Measurements from ENCODE around the gene ZNF219. TPM values are rescaled to one million over a fixed set of nuclear protein-coding genes. Genes with fewer than 3 reads are reported as not detected.

The ZNF219 gene
- total RNA-seq, 1 donor: 5.9 TPM

DNA sequence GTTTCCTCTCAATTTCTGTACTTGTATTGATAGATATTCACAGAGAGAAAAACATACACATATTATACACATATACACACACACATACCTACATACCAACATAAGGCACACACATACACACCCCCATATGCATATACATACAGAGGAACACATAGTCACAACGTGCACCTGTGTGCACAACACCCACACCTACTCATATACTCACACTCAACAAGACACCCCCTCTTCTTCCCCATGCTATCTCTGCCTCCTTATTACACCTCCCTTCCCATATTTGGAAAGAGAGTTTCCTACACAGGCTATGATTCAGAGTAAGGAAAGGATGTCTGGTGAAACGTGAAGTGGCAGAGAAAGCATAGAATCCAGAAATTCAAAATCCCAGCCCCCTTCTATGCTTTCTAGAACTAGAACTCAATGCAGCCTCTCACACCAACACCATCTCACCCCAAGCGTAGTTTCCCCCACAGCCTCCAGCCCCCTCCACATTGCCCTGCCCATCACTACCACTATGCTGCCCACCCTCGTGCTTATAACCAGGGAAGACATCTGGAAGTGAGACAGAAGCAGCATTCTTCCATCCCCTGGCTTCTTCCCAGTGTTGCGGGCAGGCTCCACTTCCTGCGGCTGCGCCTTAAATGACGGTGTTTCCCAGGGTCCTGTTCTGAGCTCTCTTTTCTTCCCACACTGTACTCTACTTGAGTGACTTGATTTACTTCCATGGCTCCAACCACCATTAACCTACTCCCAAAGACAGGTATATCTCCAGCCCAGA, 38.4 kb downstream of the ZNF219 start:
- no peak for TF ChIP-seq CTCF (IDR thresholded peaks at IDR 0.05; ENCODE audit: insufficient read depth, low read length)
- no peak overlapping the region for H3K4me3 ChIP-seq (ENCODE audit: low read depth, low read length)
- no peak for DNase-seq (ENCODE audit: low read depth)

DNA sequence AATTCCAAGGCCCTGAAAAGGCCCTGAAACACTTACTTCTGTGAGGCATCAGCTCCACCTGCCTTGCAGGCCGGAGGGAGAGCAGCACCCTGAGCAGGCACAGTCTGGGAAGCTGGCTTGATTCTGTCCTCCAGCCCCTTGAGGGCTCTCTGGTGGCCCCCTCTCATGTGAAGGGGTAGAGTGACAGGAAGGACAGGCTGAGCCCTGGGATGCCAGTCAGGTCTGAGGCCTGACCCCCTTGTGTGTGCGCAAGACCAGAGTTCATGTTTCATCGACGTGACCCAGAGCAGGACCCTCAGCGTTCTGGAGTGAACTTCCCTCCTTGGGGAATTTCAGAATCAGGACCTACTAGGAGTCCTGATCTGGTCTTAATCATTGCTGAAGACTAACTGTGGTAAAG, 39.6 kb downstream of the ZNF219 start:
- TF ChIP-seq CTCF (IDR thresholded peaks at IDR 0.05; ENCODE audit: insufficient read depth, low read length): no peak
- DNase-seq (ENCODE audit: low read depth): no peak
- no peak overlapping the region for H3K4me3 ChIP-seq (ENCODE audit: low read depth, low read length)

DNA sequence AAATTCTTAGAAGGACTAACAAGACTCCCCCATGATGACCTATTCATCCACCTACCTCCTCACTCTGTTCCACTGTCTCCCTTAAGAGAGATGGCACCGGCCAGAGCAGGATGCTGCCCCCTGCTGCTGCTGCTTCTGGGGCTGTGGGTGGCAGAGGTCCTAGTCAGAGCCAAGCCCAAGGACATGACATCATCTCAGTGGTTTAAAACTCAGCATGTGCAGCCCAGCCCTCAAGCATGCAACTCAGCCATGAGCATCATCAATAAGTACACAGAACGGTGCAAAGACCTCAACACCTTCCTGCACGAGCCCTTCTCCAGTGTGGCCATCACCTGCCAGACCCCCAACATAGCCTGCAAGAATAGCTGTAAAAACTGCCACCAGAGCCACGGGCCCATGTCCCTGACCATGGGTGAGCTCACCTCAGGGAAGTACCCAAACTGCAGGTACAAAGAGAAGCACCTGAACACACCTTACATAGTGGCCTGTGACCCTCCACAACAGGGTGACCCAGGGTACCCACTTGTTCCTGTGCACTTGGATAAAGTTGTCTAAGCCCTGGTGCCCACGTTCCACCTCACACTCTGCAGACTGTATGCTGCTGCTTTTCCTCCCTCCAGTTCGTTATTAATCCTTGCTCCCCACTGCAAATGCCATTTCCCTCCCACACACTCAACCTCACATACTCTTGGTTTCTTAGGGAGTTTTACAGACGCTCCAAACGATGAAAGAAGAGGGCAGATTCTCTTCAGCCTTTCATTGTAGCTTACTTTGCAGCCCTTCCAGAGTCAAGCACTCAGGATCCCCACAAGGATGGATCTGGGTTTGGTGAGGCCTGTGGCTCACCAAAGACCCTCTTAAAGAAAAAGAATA, 40.4 kb downstream of the ZNF219 start, which contains the start of gene RNASE8:
TSS of gene RNASE8 (plus strand) at position 20 of the 873 bp plus-strand sequence. CDS start at position 91, 71 bp downstream.
- no peak for TF ChIP-seq CTCF (IDR thresholded peaks at IDR 0.05; ENCODE audit: insufficient read depth, low read length)
- no peak for DNase-seq (ENCODE audit: low read depth)
- H3K4me3 ChIP-seq (ENCODE audit: low read depth, low read length): no peak within 1 kb of the TSS

- no peak overlapping the region for H3K4me3 ChIP-seq (ENCODE audit: low read depth, low read length)
- no peak for DNase-seq (ENCODE audit: low read depth)
- TF ChIP-seq CTCF (IDR thresholded peaks at IDR 0.05; ENCODE audit: insufficient read depth, low read length): no peak
These were observed 41.8 kb downstream of the ZNF219 start for GRCh38 chr14:21056520-21057163.

DNA sequence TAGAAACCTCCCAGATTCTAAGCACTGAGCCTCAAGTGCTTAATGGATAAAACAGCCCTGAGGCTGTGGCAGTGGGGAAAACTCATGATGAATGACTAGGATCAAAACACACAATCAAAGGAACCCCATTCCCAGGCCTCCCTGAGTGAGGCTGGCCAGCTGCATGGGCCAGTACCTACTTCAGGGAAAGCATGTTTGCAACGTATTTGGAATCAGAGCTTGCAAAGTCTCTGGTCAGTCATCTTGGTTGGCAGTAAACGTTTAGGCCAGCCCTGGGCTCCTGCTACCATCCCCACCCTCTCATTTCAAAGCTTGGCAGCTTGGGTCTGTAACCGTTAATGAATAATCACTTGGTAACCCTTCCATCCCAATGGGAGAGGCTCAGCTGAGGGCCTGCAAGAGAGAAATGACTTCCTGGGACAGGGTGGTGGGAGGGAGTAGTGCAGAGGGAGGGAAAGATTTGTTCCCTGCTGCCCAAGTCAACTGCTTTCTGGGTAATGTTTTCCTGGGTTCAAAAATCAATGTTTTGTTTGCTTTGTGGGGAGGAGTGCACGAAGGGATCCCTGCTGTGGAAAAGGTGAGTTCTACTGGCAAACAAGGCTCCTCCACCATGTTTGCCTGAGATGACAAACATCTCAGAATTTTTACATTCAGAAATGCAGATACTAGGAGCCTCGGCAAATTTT, 42.9 kb downstream of the ZNF219 start:
- no peak for DNase-seq (ENCODE audit: low read depth)
- no peak overlapping the region for H3K4me3 ChIP-seq (ENCODE audit: low read depth, low read length)
- no peak for TF ChIP-seq CTCF (IDR thresholded peaks at IDR 0.05; ENCODE audit: insufficient read depth, low read length)

DNA sequence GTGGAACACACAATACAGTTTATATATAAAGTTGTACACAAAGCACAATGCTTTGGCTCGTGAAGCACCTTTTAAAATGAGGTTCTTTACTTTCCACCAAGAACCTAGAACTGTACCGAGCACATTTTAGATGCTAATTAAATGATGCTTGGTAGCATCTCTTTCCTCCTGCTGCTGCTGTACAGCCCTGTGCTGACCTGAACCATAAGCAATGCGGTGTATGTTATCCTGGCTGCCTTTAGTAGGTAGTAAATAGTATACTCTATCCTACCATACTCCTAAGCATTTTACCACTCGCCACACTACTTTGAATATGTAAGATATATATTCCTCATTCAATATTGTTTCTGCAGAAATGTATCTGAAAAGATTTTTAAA, 43.7 kb downstream of the ZNF219 start:
- H3K4me3 ChIP-seq (ENCODE audit: low read depth, low read length): no peak overlapping the region
- DNase-seq (ENCODE audit: low read depth): no peak
- no peak for TF ChIP-seq CTCF (IDR thresholded peaks at IDR 0.05; ENCODE audit: insufficient read depth, low read length)

All from fibroblast of the aortic adventitia (primary cell).